GM12878 (cell line): ENCODE data around the gene SUPT6H. TPM values are rescaled to one million over a fixed set of nuclear protein-coding genes. Genes with fewer than 3 reads are reported as not detected.

Source experiments
- ATAC-seq: fragments of 200-7000 bp; cut with Tn5 transposase; 3 replicates; pipeline ENCODE4 v1.9.1; 2020; ENCODE audit warnings: mild to moderate bottlenecking, moderate library complexity
- BruUV-seq: library from RNA; stranded (reverse); fragments of 400-500 nt; replicated peaks from 2 replicates; lab custom pipeline; 2021; lab: Mats Ljungman, UMichigan
- CTCF ChIA-PET: fragments of 300-600 bp; sonication (Branson Sonifier 250); formaldehyde crosslinking; extraction: SDS; loops from one replicate; lab custom pipeline; 2021; ENCODE audit warnings: inconsistent platforms; lab: Yijun Ruan, JAX
- POLR2A ChIA-PET: fragments of 350-600 bp; formaldehyde crosslinking; extraction: SDS; loops from one replicate; lab custom pipeline; 2021; ENCODE audit warnings: inconsistent platforms; lab: Charles Lee
- RAD21 ChIA-PET: fragments of 300-600 bp; sonication (Branson Sonifier 250); formaldehyde crosslinking; loops from one replicate; lab custom pipeline; 2023; ENCODE audit warnings: antibody characterized with exemption; ENCODE audit not compliant: unreplicated experiment; lab: Charles Lee
- SMC1A ChIA-PET: fragments of 300-600 bp; sonication (Branson Sonifier 250); formaldehyde crosslinking; loops from one replicate; lab custom pipeline; 2023; ENCODE audit not compliant: unreplicated experiment, uncharacterized antibody; lab: Charles Lee
- DNase-seq: peaks from one replicate; pipeline ENCODE4 v3.0.0-alpha.2; 2011; ENCODE audit warnings: low read depth, low spot score
- FAIRE-seq: peaks from 3 replicates; lab custom pipeline; 2011; peaks lifted over from hg19 to GRCh38; lab: Jason Lieb, UNC
- H2AFZ ChIP-seq: 2 replicates; pipeline ENCODE4 v1.6.0; 2011; ENCODE audit warnings: low read depth, low read length, control low read depth; ENCODE audit not compliant: control insufficient read depth
- H3K27ac ChIP-seq: 2 replicates; pipeline ENCODE4 v1.5.1; 2011; ENCODE audit warnings: control low read depth; ENCODE audit not compliant: control insufficient read depth, insufficient read depth
- H3K27me3 ChIP-seq, 2 experiments: replicated peaks in 1 of 2; 2 replicates each; pipeline versions ENCODE4 v1.6.0 to v1.6.1; 2011; ENCODE audit warnings: low read length in 1 of 2; ENCODE audit not compliant: control insufficient read depth in 2 of 2, insufficient read depth in 2 of 2
- H3K36me3 ChIP-seq, 2 experiments: 2 replicates each; pipeline ENCODE4 v1.5.1; 2011; ENCODE audit warnings: low read length in 1 of 2; ENCODE audit not compliant: control insufficient read depth in 2 of 2, insufficient read depth in 2 of 2
- H3K4me1 ChIP-seq: 2 replicates; pipeline ENCODE4 v1.6.1; 2011; ENCODE audit warnings: mild to moderate bottlenecking, low read length, moderate library complexity, mixed read lengths; ENCODE audit not compliant: control insufficient read depth, insufficient read depth
- H3K4me2 ChIP-seq: 2 replicates; pipeline ENCODE4 v1.6.0; 2011; ENCODE audit warnings: control low read depth; ENCODE audit not compliant: control insufficient read depth, insufficient read depth
- H3K4me3 ChIP-seq: fragments of 200-600 bp; sonication (generic); 2 replicates; pipeline ENCODE4 v1.5.1; 2016
- H3K79me2 ChIP-seq: 2 replicates; pipeline ENCODE4 v1.6.0; 2011; ENCODE audit warnings: low read length; ENCODE audit not compliant: control insufficient read depth, insufficient read depth
- H3K9ac ChIP-seq: 2 replicates; pipeline ENCODE4 v1.8.0; 2011; ENCODE audit warnings: low read length, control low read depth, mixed read lengths; ENCODE audit not compliant: control insufficient read depth, insufficient read depth
- H3K9me3 ChIP-seq: replicated peaks from 3 replicates; pipeline ENCODE4 v1.5.1; 2011; ENCODE audit warnings: mild to moderate bottlenecking, low read length; ENCODE audit not compliant: control insufficient read depth, insufficient read depth
- H4K20me1 ChIP-seq: 2 replicates; pipeline ENCODE4 v1.6.0; 2011; ENCODE audit not compliant: control insufficient read depth, insufficient read depth
- BACH1 ChIP-seq: fragments of 450-650 bp; IDR thresholded peaks from 2 replicates; pipeline ENCODE4 v1.6.1; 2017; ENCODE audit warnings: mild to moderate bottlenecking, borderline replicate concordance
- BHLHE40 ChIP-seq, 2 experiments: fragments of 450-650 bp in 1 of 2; IDR thresholded peaks; 2 replicates each; pipeline ENCODE4 v1.6.1; 2011 to 2017; ENCODE audit warnings: low read depth in 2 of 2, borderline replicate concordance in 1 of 2, improper control_type of control experiment in 1 of 2, low read length in 1 of 2, mild to moderate bottlenecking in 1 of 2
- CBFB ChIP-seq: IDR thresholded peaks from 2 replicates; pipeline ENCODE4 v1.6.1; 2016; ENCODE audit warnings: antibody characterized with exemption, low read depth
- IKZF1 ChIP-seq: fragments of 450-650 bp; conservative IDR thresholded peaks from 2 replicates; pipeline ENCODE4 v1.6.1; 2017; ENCODE audit warnings: antibody characterized with exemption, mild to moderate bottlenecking
- IRF4 ChIP-seq: IDR thresholded peaks from 2 replicates; pipeline ENCODE4 v1.6.1; 2011; ENCODE audit warnings: low read depth, low read length
- KDM1A ChIP-seq: fragments of 200-600 bp; sonication (generic); IDR thresholded peaks from 2 replicates; pipeline ENCODE4 v1.6.1; 2016; ENCODE audit warnings: borderline replicate concordance
- MTA2 ChIP-seq: fragments of 450-650 bp; IDR thresholded peaks from 2 replicates; pipeline ENCODE4 v1.6.1; 2016; ENCODE audit warnings: low read depth, mild to moderate bottlenecking, moderate library complexity
- MXI1 ChIP-seq: fragments of 150-350 bp; IDR thresholded peaks from 2 replicates; pipeline ENCODE4 v1.6.1; 2011; ENCODE audit warnings: low read depth, mild to moderate bottlenecking, inconsistent platforms, low read length, improper control_type of control experiment
- NFYB ChIP-seq: IDR thresholded peaks from 2 replicates; pipeline ENCODE4 v1.6.1; 2011; ENCODE audit warnings: low read depth, mild to moderate bottlenecking, low read length, improper control_type of control experiment, moderate library complexity; ENCODE audit not compliant: insufficient read depth
- NR2C2 ChIP-seq: IDR thresholded peaks from 2 replicates; pipeline ENCODE4 v1.6.1; 2011; ENCODE audit warnings: borderline replicate concordance, low read depth; ENCODE audit not compliant: control insufficient read depth, insufficient read length
- NR2F1 ChIP-seq: fragments of 450-650 bp; conservative IDR thresholded peaks from 2 replicates; pipeline ENCODE4 v1.6.1; 2017; ENCODE audit warnings: mild to moderate bottlenecking
- NRF1 ChIP-seq: conservative IDR thresholded peaks from 2 replicates; pipeline ENCODE4 v1.6.1; 2011; ENCODE audit warnings: mild to moderate bottlenecking, low read depth, low read length, improper control_type of control experiment
- POLR2A ChIP-seq: IDR thresholded peaks from 2 replicates; pipeline ENCODE4 v1.6.1; 2011; ENCODE audit warnings: low read depth, mild to moderate bottlenecking, low read length
- POLR2AphosphoS5 ChIP-seq: IDR thresholded peaks from 2 replicates; pipeline ENCODE4 v1.6.1; 2011; ENCODE audit warnings: mild to moderate bottlenecking, low read length, inconsistent platforms
- POU2F2 ChIP-seq: IDR thresholded peaks from 3 replicates; pipeline ENCODE4 v1.6.1; 2011; ENCODE audit warnings: low read depth, mild to moderate bottlenecking, low read length, borderline replicate concordance
- SMC3 ChIP-seq: IDR thresholded peaks from 2 replicates; pipeline ENCODE4 v1.6.1; 2011; ENCODE audit warnings: low read length, improper control_type of control experiment, borderline replicate concordance
- USF1 ChIP-seq: IDR thresholded peaks from 2 replicates; pipeline ENCODE4 v1.6.1; 2011; ENCODE audit warnings: borderline replicate concordance, low read depth, mild to moderate bottlenecking, moderate library complexity, mixed read lengths, low read length; ENCODE audit not compliant: insufficient read depth; ENCODE audit errors: extremely low read length
- ZBED1 ChIP-seq: IDR thresholded peaks from 2 replicates; pipeline ENCODE4 v1.6.1; 2016; ENCODE audit warnings: borderline replicate concordance
- ZNF622 ChIP-seq: fragments of 450-650 bp; IDR thresholded peaks from 2 replicates; pipeline ENCODE4 v1.6.1; 2017; ENCODE audit warnings: mild to moderate bottlenecking, inconsistent platforms
- WGBS: methylation state at CpG from one replicate; pipeline ENCODE4 v1.1.6; 2016; ENCODE audit warnings: low lambda C conversion rate; ENCODE audit not compliant: insufficient replicate concordance, insufficient coverage; ENCODE audit errors: missing lambda C conversion rate; 5-methylcytosine and 5-hydroxymethylcytosine counted together
- in situ Hi-C: fragments of 300-500 bp; cut with MboI; formaldehyde crosslinking; loops from 9 replicates; pipeline ENCODE4 v1.14.3; 2018; ENCODE audit warnings: mixed read lengths
- intact Hi-C: fragments of 100-400 bp; cut with micrococcal nuclease; formaldehyde crosslinking; loops from one replicate; pipeline ENCODE4 v1.14.2; 2022; ENCODE audit not compliant: unreplicated experiment
- polyA plus RNA-seq, 11 experiments: library from polyadenylated mRNA; depleted of rRNA in 4 of 11; unstranded in 6 of 11; stranded (reverse) in 5 of 11; fragments of >200 nt; fragmentation: Nextera tagmentation in 4 of 11; fragmentation: Illumina TruSeq in 1 of 11; extraction: Ambion mirVana in 4 of 11; extraction: Trizol in 1 of 11; gene quantifications; 1 replicate in 1 of 11; 2 replicates in 10 of 11; pipeline versions ENCODE4 v1.2.1 to v1.2.3, GENCODE V29; 2011 to 2016; ENCODE audit warnings: inconsistent platforms in 2 of 11, missing spikeins in 2 of 11, low read depth in 1 of 11
- total RNA-seq, 4 experiments: library from RNA; depleted of rRNA in 3 of 4; stranded (reverse); fragments of >200 nt in 3 of 4; fragmentation: Illumina TruSeq in 1 of 4; extraction: Trizol in 1 of 4; gene quantifications; 2 replicates each; pipeline versions ENCODE4 v1.2.1 to v1.2.3, GENCODE V29; 2013 to 2021
- TF ChIP-seq, protein P1 (sequence below): fragments of 450-650 bp; IDR thresholded peaks from 2 replicates; pipeline ENCODE4 v1.6.1; 2017; ENCODE audit warnings: low read depth, mild to moderate bottlenecking, moderate library complexity

SUPT6H gene
- total and polyA plus RNA-seq, 10 of the 15 experiments (the other 5 are each of a cell fraction or from before 2014, with no cell fraction given): 1.7 to 58.8 (median 37.7) TPM

GRCh38 chr17:28710861-28711722, 49.1 kb downstream of the SUPT6H start:
- H3K27me3 ChIP-seq: no peaks in the 10 kb centered on the region
- ATAC-seq (peak; percentile 94), DNase-seq (peak; percentile 50), FAIRE-seq (peak; percentile 81)
- no peaks in the 10 kb centered on the region for H3K9me3 ChIP-seq
- ChIA-PET CTCF (interaction anchor here (0.6 to 3.1 kb wide), 12 partner anchors 8 to 406 kb away, joined by 3 to 18 read pairs (median 4); partner anchors contain the start of genes RPL23A and TLCD1), SMC1A (interaction anchor here (0.6 to 2.6 kb wide), 13 partner anchors 9 to 160 kb away, joined by 3 to 13 read pairs (median 3); partner anchors contain the start of genes RPL23A, SDF2, SUPT6H and TLCD1), RAD21 (interaction anchor here (0.6 to 3.4 kb wide), 14 partner anchors 9 to 241 kb away, joined by 3 to 20 read pairs (median 5); partner anchors contain the start of genes BLTP2, PIGS, RPL23A and SDF2), POLR2A (interaction anchor here (0.5 to 3.5 kb wide), 21 partner anchors 9 to 240 kb away, joined by 3 to 29 read pairs (median 5); partner anchors contain the start of genes ALDOC, BLTP2, NEK8 and PIGS)
- H4K20me1 ChIP-seq: no peaks in the 10 kb centered on the region
- H2AFZ ChIP-seq: peak overlapping the region; percentile 93
- BruUV-seq: no TSS peak
- peaks cover 9% of the 10 kb centered on the region for H3K4me1 ChIP-seq
- H3K27ac ChIP-seq: peak overlapping the region; percentile 61
- intact Hi-C loops (loop anchor here (2.0 to 10.0 kb wide), 2 partner anchors 64 to 156 kb away; partner anchors contain the start of gene UNC119), in situ Hi-C loops (no loop called here)
- H3K4me3 ChIP-seq: peak overlapping the region; percentile 73
- H3K9ac ChIP-seq: peak overlapping the region; percentile 72
- H3K36me3 ChIP-seq: no peaks in the 10 kb centered on the region; a peak in 1 of 4 replicates
- WGBS: 3% methylated on average over 60 of the region's 74 CpGs
- peak overlapping the region; percentile 95 for H3K4me2 ChIP-seq
- no peaks in the 10 kb centered on the region for H3K79me2 ChIP-seq
- TF ChIP-seq BACH1 (peak; percentile 37; the same call in 1 of the 2 replicates), ZNF622 (no peak), ZBED1 (no peak), NRF1 (peak; percentile 16; the same call in 1 of the 2 replicates), KDM1A (no peak), SMC3 (no peak), MTA2 (no peak), MXI1 (peak; percentile 81), CBFB (0 out of 2 replicates have a peak, but pooled peaks have one; percentile 4), IRF4 (no peak), USF1 (no peak), POLR2A (peak; percentile 62; the same call in 1 of the 2 replicates), POLR2AphosphoS5 (peak; percentile 59), IKZF1 (0 out of 2 replicates have a peak, but pooled peaks have one; percentile 43), NR2C2 (no peak), NR2F1 (peak; percentile 36; the same call in 1 of the 2 replicates), POU2F2 (0 out of 3 replicates have a peak, but pooled peaks have one; percentile 19), BHLHE40 (IDR thresholded peaks at IDR 0.05; ENCODE audit: borderline replicate concordance in 1 of 2, low read depth in 2 of 2, low read length in 1 of 2) (peak in 1 of 2 experiments; percentile 62; a peak in 1 of 4 replicates), NFYB (peak; percentile 84)
- TF ChIP-seq, protein P1, sequence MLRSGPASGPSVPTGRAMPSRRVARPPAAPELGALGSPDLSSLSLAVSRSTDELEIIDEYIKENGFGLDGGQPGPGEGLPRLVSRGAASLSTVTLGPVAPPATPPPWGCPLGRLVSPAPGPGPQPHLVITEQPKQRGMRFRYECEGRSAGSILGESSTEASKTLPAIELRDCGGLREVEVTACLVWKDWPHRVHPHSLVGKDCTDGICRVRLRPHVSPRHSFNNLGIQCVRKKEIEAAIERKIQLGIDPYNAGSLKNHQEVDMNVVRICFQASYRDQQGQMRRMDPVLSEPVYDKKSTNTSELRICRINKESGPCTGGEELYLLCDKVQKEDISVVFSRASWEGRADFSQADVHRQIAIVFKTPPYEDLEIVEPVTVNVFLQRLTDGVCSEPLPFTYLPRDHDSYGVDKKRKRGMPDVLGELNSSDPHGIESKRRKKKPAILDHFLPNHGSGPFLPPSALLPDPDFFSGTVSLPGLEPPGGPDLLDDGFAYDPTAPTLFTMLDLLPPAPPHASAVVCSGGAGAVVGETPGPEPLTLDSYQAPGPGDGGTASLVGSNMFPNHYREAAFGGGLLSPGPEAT: no peak
